Fibroblast of lung (primary cell): ENCODE measurements around the gene HGFAC.

ENCODE experiments used
- EZH2 ChIP-seq: IDR thresholded peaks from 2 replicates; pipeline ENCODE4 v1.5.1; 2012; ENCODE audit warnings: low read length, control low read depth, mild to moderate bottlenecking; ENCODE audit errors: missing control alignments
- TF ChIP-seq, protein P1 (sequence below), 2 donors: IDR thresholded peaks in 1 of 2; conservative IDR thresholded peaks in 1 of 2; 1 replicate in 1 of 2; 2 replicates in 1 of 2; pipeline ENCODE4 v1.5.1; 2011 to 2012; ENCODE audit warnings: low read length in 2 of 2, control low read depth in 1 of 2, inconsistent platforms in 1 of 2, low read depth in 1 of 2, mild to moderate bottlenecking in 1 of 2

DNA sequence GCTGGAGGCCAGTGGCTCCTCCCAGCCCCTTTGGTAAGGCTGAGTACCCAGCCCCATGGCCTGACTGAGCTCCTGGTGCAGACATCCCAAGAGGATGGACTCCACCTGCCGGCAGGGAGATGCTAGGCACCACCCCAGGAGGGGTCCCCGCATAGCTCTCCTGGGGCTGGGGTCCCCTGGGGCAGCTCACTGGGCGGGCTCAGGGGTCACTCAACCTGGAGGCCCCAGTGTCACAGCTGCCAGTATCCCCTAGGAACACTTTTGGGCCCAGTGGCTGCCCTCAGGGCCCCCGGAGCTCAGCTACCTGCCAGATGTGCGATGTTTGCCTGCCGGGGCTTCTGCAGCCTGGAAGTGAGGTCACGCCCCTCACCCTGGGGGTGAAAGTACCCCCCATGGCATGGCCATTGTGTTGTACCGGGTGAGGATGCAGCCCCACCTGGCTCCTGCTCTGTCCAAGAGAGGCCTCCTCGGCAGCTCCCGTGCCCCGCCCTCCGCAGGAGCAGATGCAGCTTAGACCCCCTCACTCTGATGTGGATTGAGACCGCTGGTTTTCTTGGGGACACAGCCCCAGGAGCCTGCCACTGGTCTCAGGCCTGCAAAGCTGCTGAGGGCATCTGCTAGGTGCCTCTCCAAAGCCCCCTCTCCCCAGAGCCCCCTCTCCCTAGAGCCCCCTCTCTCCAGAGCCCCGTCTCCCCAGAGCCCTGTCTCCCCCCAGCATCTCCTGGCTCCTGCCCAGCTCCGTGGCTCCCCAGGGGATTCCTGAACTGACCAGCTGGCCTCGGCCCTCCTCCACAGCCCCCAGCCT lies 6.7 kb upstream of the HGFAC start:
- TF ChIP-seq, protein P1, sequence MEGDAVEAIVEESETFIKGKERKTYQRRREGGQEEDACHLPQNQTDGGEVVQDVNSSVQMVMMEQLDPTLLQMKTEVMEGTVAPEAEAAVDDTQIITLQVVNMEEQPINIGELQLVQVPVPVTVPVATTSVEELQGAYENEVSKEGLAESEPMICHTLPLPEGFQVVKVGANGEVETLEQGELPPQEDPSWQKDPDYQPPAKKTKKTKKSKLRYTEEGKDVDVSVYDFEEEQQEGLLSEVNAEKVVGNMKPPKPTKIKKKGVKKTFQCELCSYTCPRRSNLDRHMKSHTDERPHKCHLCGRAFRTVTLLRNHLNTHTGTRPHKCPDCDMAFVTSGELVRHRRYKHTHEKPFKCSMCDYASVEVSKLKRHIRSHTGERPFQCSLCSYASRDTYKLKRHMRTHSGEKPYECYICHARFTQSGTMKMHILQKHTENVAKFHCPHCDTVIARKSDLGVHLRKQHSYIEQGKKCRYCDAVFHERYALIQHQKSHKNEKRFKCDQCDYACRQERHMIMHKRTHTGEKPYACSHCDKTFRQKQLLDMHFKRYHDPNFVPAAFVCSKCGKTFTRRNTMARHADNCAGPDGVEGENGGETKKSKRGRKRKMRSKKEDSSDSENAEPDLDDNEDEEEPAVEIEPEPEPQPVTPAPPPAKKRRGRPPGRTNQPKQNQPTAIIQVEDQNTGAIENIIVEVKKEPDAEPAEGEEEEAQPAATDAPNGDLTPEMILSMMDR (conservative IDR thresholded peaks at IDR 0.05 in 1 of 2, IDR thresholded peaks at IDR 0.05 in 1 of 2; ENCODE audit: low read depth in 1 of 2, low read length in 2 of 2) = no peak
- TF ChIP-seq EZH2 = no peak
